ENCODE data around the gene NUAK1.

Gene NUAK1

GRCh38 chr12:106108185-106108835, 30.4 kb downstream of the NUAK1 start:
- no peak for DNase-seq

DNA sequence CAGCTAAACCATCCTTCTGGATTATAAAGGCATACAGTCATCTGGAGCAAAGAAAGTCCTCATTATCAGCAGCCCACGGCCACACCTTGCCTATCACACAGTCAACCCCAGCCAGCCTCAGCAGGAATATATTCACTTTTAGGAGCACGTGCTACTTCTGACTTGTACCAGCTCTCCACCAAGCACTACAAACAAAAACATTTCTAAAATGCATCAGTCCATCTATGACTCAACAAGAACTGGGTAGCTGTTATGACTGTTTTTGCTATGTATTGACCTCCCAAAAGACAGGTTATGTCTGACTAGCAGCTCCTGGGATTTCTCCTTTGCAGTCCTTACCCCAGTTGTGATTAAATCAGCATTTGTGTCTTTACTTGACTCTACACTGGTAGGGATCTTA, 31.2 kb downstream of the NUAK1 start:
- DNase-seq, result no peak

DNA sequence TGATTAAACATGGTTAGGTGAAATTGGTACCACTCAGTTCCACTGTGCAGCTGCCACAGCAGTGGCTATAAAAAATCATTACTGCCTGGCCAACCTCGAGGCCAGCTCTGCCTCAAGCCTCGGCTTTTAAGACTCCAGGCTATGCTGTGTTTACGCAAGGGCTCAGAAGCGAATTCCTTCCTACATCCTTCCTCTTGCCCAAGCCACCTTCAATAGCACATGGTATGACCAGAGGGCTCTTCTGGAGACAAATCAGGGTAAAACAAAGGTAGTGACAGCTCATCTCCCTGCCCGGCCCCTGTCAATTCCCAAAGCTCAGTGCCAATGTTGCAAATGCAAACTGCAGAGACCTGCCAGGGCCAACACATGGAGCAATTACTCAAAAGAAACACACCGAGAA, 31.9 kb downstream of the NUAK1 start:
- peak in 1 of 2 experiments; percentile 26 for DNase-seq

- no peak for DNase-seq
Observed at GRCh38 chr12:106106061-106106566, 32.6 kb downstream of the NUAK1 start.

GRCh38 chr12:106101803-106102202, 37.0 kb downstream of the NUAK1 start:
- DNase-seq, result no peak

DNA sequence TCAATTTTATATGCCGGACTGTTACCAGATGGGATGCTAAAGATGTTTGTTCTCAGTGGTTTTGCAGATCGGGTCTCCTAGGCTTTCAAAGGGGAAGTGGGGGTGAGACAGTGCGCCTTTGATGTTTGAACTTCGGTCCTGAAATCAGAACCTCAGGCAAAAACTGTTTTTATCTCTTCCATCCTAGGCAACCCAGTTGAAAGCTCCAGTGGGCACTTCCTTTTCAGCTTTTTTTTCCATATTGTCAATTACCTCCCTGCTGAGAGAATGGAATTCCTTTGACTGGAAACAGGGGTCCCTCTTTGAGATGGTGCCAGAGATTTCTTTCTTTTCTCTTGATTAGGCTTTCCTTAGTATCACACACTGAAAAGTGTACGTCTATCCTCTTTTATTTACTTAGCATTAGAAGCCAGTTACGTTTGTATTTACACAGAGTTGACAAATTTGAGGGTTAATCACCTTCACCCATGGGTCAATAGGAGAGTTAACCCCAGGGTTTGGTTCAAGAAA, 40.0 kb downstream of the NUAK1 start:
- no peak for DNase-seq

DNA sequence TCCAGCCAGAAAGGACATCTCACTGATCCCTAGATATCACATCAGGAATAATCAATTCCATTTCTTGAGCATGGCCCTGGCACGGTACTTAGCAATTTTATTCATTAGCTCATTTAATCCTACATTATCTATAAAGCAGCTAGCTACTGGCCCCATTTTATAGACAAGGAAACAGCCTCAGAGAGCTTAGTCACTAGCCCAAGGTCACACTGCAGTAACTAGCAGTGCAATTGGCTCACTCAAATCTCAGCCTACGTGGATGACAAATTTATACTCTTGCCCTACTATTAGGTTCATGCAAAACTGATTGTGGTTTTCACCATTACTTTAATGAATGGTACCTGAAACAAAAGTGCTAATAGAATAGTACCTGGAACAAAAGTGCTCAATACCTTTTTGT, 41.7 kb downstream of the NUAK1 start:
- no peak for DNase-seq

GRCh38 chr12:106096376-106096775, 42.4 kb downstream of the NUAK1 start:
- DNase-seq, result no peak

DNA sequence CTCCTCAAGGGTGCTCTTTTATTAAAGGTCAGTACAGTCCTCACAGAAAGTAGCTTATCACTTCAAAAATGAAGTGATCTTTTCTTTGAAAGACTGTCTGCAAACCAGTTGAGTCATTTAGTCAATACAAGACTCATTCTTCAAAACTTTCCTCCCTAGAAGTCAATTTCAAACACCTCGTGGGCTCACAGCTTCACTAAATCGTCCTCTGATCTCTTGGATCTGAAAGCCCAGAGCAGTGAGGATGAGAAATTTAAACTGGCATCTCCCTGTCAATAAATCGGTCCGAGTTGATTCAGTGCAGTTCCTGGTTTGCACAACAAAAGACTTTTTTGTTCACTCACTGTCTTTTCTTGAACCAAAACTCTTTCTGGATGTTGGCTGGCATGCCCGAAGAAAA, 44.5 kb downstream of the NUAK1 start:
- DNase-seq, result no peak

GRCh38 chr12:106093246-106093645, 45.5 kb downstream of the NUAK1 start:
- DNase-seq, result no peak

GRCh38 chr12:106091446-106091820, 47.3 kb downstream of the NUAK1 start:
- DNase-seq, result no peak

GRCh38 chr12:106090591-106091445, 47.9 kb downstream of the NUAK1 start:
- no peak for DNase-seq

- DNase-seq, result no peak
Observed at GRCh38 chr12:106089935-106090334, 48.8 kb downstream of the NUAK1 start.

DNA sequence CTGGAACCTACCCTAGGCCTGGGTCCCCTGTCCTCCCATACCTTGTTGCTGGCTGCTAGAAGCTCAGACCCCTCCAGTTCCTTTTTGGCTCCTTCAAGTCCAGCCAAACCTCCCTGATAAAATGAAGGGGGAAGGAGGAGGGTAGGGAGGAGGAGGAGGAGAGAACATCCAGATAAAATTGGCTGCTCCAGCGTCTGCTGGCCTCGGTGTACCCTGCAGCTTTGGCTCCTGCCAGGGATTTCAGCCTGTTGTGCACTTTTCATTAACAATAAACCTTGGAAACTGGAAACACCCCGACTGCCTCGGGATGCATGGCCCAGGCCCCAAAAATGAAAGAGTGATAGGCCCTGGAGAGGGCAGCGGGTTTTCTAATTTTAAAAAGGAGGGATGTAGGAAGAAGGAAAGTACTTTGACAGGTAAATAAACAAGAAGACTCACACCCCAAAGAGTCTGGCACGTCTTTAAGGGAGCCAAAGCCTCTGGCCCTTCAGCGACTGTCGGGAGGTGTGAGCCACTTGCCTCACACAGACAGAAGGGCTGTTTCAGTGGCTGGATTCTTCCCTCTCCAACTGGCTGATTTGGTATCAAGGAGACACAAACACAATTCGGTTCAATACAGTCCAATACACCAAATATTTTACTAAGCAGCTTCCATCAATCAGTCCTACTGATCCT, 49.8 kb downstream of the NUAK1 start:
- DNase-seq, result no peak

DNA sequence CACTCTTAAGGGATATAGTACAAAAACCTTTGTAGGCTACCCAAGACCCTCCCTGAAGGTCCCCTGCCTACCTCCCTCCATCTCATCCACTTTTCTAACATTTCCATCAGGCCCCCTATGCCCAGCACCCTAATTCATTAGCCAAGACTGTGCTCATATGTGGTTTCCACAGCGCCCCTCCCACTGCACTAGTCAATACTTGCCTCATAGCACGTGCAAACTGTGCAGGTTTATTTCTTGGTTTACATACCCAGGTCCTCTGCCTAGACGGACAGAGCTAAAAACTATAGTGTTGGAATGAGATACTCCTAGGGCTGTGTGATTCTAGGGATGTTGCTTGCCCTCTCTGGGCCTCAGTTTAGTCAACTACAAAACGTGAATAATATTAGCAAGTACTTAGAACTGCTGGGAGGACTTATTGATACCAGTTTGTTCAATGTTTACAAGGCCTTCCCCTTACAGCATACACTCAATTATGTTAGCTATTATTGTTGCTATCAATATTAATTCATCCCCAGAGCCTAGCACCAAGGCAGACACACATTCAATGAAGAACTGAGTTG, 50.4 kb downstream of the NUAK1 start:
- DNase-seq, result no peak

DNA sequence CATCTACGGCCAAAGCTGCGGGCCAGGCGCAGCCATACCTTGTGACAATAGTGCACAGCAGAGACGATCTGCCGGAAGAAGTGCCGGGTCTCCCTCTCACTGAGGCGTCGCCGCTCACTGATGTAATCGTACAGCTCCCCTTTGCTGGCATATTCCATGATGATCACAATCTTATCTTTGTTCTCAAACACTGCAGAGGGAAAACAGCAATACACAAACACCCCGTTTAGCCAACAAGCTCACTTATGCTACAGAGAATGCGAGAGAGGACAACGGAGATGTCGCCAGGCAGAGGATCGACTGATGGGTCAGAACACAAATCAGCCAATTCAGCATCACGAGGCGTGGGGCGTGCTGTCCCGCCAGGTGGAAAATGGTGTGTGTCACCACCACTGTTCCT, 52.1 kb downstream of the NUAK1 start:
- DNase-seq, result no peak

DNA sequence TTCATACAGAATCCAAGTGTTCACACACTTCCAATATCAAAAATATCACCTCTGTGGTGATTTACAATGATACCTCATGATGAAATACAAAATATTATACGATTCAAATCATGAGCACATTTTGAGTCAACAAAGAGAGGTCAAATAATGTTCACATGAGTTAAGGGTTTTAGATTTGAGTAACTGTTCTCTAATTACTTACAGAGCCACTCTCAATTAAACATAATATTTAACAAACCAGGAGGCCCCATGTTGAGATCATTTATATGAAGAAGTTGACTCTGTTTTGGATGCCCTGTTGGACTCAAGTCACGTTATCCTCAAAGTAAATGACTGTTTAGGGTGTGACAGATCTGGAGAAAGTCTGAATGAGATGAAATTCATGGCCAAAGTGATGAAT, 53.5 kb downstream of the NUAK1 start:
- DNase-seq, result no peak

DNA sequence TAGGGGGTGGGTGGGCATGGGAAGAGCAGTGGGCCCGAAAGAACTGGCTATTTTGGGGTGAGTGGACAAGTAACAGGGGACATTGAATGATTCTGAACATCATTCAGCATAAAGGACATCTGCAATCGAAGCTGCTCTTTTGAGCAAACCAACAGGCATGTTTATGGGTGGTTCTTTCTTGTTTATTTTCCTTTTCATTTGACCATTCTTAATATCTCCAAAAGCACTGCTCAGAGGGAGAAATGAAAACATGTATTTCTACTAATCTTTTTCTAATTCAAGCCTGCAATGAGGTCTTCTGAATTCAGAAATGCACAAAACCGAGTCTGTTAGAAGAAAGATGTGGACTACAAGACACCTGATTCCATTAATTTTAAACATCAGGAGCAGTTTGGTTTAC, 54.0 kb downstream of the NUAK1 start:
- no peak for DNase-seq

DNA sequence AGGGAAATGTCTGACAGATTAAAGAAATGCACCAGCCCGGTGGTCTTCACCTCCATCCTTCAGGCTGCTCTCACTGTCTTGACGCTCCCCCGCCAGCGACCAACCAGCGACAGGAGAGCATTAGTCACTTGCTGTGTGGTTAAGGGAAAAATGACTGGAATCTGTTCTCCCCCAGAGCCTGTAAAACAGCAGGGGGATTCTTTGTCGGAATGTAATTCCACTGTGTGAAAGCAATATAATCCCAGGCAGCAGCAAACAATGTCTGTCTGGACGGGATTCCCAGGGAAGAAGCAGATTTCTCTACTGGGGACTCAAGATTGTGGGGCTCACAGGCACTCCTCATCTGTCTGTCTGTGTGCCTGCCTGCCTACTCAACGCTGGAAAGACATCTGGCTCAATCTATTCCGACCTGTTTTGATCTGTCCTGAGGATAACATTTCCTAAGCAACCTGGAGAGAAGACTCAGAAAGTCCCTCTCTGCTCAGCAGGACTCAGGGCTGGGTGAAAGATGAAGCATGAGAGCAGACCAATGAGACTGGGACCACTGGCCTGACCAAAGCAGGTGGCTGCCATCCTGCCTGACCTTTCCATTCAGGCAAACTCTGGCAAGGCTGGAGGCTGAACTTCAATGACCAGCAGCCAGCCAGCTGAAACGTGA, 54.6 kb downstream of the NUAK1 start:
- no peak for DNase-seq

DNA sequence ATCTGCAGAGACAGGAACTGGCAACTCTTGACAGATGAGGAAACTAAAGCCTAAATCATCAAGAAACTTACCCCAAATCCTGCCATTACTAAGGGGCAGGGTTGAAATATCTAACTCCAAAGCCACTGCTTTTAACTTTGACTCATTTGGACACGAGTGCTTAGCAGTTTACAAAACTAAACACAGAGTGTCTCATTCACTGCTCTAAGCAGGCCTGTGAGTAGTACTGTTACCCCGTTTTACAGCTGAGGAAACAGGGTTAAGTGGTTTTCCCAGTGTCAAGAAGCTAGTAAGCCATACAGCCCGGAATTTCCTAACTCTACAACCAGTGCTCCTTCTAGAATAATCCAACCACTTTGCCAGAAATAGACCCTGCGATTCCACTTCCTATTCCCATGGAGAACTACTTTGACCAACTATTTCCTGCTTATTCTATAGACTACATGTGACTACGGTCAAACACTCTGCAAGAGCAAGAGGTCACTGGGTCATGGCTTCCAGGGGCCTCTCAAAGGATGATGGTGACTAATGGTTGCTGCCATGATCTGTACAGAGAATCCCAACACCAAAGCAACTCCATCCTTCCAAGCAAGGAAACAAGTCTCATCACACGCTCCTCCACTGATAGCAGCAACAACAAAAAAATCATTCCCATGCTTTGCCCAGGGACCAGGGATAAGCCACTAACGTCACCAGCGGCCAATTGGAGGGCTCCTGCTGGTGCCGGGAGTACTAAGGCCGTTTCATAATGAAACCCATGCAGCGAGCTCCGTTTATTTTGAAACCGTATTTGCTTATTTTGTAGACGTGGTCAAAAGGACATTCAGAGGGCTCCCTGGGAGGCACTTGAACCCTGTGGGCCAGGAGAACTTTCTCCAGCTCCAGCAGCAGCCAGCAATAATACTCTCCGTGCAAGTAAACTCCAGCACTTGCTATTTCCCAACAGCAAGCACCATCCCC, 56.3 kb downstream of the NUAK1 start:
- no peak for DNase-seq

DNA sequence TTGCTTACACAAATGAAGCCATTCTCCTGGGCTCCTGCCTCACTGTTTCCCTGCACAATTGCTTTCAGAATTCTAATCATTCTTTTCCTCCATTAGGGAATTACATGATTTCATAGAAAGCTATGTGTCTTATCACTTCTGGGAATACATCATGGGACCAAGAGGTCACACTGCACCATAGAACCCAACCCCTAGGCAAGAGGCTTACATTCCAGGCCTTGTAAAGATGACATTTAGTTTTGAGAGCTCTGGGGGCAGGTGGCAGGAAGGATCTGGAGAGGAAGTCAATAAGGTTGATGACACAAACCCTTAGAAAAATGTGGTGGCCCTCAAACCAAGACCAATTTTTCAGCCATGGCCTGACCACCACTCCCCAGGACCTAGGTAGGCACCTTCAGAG, 57.1 kb downstream of the NUAK1 start:
- DNase-seq, result no peak

DNA sequence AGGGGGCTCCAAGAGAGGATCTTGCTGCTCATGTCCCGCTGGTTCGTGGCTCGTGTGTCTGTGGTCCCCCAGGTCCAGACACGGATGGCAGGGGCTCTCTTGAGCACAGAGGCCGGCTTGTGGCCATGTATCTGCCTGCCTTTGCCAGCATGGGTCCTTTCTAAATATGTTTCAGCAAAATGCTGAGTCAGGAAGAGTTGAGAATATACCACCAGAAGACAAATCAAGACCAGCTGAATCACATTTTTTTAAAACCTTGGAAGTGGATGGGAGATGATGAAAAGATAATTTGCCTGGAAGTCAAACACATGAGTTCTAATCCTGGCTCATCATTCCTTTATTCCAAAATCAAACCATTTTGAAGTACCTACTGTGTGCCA, 58.0 kb downstream of the NUAK1 start:
- no peak for DNase-seq
